WTC11 (cell line): ENCODE results near the gene MPI. TPM values are rescaled to one million over a fixed set of nuclear protein-coding genes. Genes with fewer than 3 reads are reported as not detected.
A peak's percentile ranks its signal among the peaks of the same experiment; 100 is the strongest.

ENCODE experiments used
- ATAC-seq: fragments of 200-7000 bp; cut with Tn5 transposase; 2 replicates; pipeline ENCODE4 v1.10.0; 2021; ENCODE audit warnings: mild to moderate bottlenecking, moderate library complexity
- Bru-seq: library from RNA; stranded (reverse); fragments of 400-500 nt; gene quantifications from one replicate; lab custom pipeline; 2021; lab: Mats Ljungman, UMichigan
- CTCF ChIA-PET: fragments of 300-600 bp; sonication (Branson Sonifier 250); formaldehyde crosslinking; loops from one replicate; lab custom pipeline; 2021; ENCODE audit warnings: antibody characterized with exemption; lab: Charles Lee
- POLR2A ChIA-PET: fragments of 350-600 bp; sonication (Branson Sonifier 250); formaldehyde crosslinking; loops from one replicate; lab custom pipeline; 2021; ENCODE audit warnings: antibody characterized with exemption; lab: Charles Lee
- DNase-seq: peaks from one replicate; pipeline ENCODE4 v3.0.0; 2021; ENCODE audit warnings: low spot score
- H3K27ac Mint-ChIP-seq: 2 replicates; pipeline ENCODE4 v1.8.0; 2021; ENCODE audit warnings: mixed read lengths
- H3K27me3 Mint-ChIP-seq: 2 replicates; pipeline ENCODE4 v1.8.0; 2021; ENCODE audit warnings: low read depth, mild to moderate bottlenecking, moderate library complexity, mixed read lengths
- H3K36me3 Mint-ChIP-seq: 2 replicates; pipeline ENCODE4 v1.8.0; 2021; ENCODE audit warnings: mixed read lengths
- H3K4me1 Mint-ChIP-seq: 2 replicates; pipeline ENCODE4 v1.8.0; 2022; ENCODE audit warnings: mixed read lengths
- H3K4me3 Mint-ChIP-seq: 2 replicates; pipeline ENCODE4 v1.8.0; 2021; ENCODE audit warnings: mild to moderate bottlenecking, moderate library complexity, mixed read lengths
- H3K9me3 Mint-ChIP-seq: 2 replicates; pipeline ENCODE4 v1.8.0; 2021; ENCODE audit warnings: mixed read lengths
- FOXP4 ChIP-seq: sonication (generic); formaldehyde crosslinking; IDR thresholded peaks from 2 replicates; pipeline ENCODE4 v1.8.0; 2022; ENCODE audit warnings: mild to moderate bottlenecking, missing genetic modification reagents
- GABPB1 ChIP-seq: sonication (generic); formaldehyde crosslinking; IDR thresholded peaks from 2 replicates; pipeline ENCODE4 v1.8.1; 2023; ENCODE audit warnings: mild to moderate bottlenecking, missing genetic modification reagents
- JUN ChIP-seq: sonication (generic); formaldehyde crosslinking; IDR thresholded peaks from 2 replicates; pipeline ENCODE4 v1.8.0; 2023; ENCODE audit warnings: mild to moderate bottlenecking, missing genetic modification reagents
- KAT7 ChIP-seq: sonication (generic); formaldehyde crosslinking; IDR thresholded peaks from 2 replicates; pipeline ENCODE4 v1.8.1; 2023; ENCODE audit warnings: missing genetic modification reagents, mild to moderate bottlenecking, borderline replicate concordance
- NR2C2 ChIP-seq: sonication (generic); formaldehyde crosslinking; IDR thresholded peaks from 2 replicates; pipeline ENCODE4 v1.8.0; 2022; ENCODE audit warnings: mild to moderate bottlenecking, missing genetic modification reagents
- NR3C1 ChIP-seq: sonication (generic); formaldehyde crosslinking; conservative IDR thresholded peaks from 2 replicates; pipeline ENCODE4 v1.8.1; 2023; ENCODE audit warnings: low read depth, mild to moderate bottlenecking, missing genetic modification reagents
- RORB ChIP-seq: fragments of 250-450 bp; sonication (Bioruptor Pico); IDR thresholded peaks from 2 replicates; pipeline ENCODE4 v1.9.0; 2021; ENCODE audit warnings: mild to moderate bottlenecking
- SMAD3 ChIP-seq: sonication (generic); formaldehyde crosslinking; IDR thresholded peaks from 2 replicates; pipeline ENCODE4 v1.8.0; 2022; ENCODE audit warnings: missing genetic modification reagents, mild to moderate bottlenecking, borderline replicate concordance
- SMAD4 ChIP-seq: sonication (generic); formaldehyde crosslinking; IDR thresholded peaks from 2 replicates; pipeline ENCODE4 v1.8.0; 2022; ENCODE audit warnings: mild to moderate bottlenecking, missing genetic modification reagents
- STAT6 ChIP-seq: sonication (generic); formaldehyde crosslinking; conservative IDR thresholded peaks from 2 replicates; pipeline ENCODE4 v1.8.1; 2023; ENCODE audit warnings: mild to moderate bottlenecking, low read depth, missing genetic modification reagents, moderate library complexity
- ZBTB21 ChIP-seq: sonication (generic); formaldehyde crosslinking; IDR thresholded peaks from 2 replicates; pipeline ENCODE4 v1.8.1; 2023; ENCODE audit warnings: mild to moderate bottlenecking, missing genetic modification reagents, borderline replicate concordance
- ZNF138 ChIP-seq: sonication (generic); formaldehyde crosslinking; conservative IDR thresholded peaks from 2 replicates; pipeline ENCODE4 v1.8.1; 2022; ENCODE audit warnings: mild to moderate bottlenecking, moderate library complexity, missing genetic modification reagents
- ZNF263 ChIP-seq: sonication (generic); formaldehyde crosslinking; IDR thresholded peaks from 2 replicates; pipeline ENCODE4 v1.8.1; 2022; ENCODE audit warnings: low read depth, mild to moderate bottlenecking, moderate library complexity, missing genetic modification reagents
- ZNF317 ChIP-seq: sonication (generic); formaldehyde crosslinking; IDR thresholded peaks from 2 replicates; pipeline ENCODE4 v1.8.1; 2023; ENCODE audit warnings: low read depth, mild to moderate bottlenecking, moderate library complexity, missing genetic modification reagents, borderline replicate concordance
- ZNF423 ChIP-seq: fragments of 250-450 bp; sonication (Bioruptor Pico); IDR thresholded peaks from 2 replicates; pipeline ENCODE4 v2.1.2; 2022; ENCODE audit warnings: mild to moderate bottlenecking, moderate library complexity
- ZNF425 ChIP-seq: fragments of 250-450 bp; sonication (Bioruptor Pico); conservative IDR thresholded peaks from 2 replicates; pipeline ENCODE4 v1.9.0; 2021; ENCODE audit warnings: mild to moderate bottlenecking
- long read RNA-seq, 3 experiments: library from RNA in 1 of 3; library from capped mRNA in 1 of 3; library from polyadenylated mRNA in 1 of 3; unstranded in 2 of 3; stranded (forward) in 1 of 3; transcript quantifications; one replicate each; pipeline ENCODE4 v2.0.0, GENCODE V29; 2021
- total RNA-seq: library from RNA; stranded (reverse); gene quantifications from 3 replicates; pipeline ENCODE4 v1.2.3, GENCODE V29; 2021
- TF ChIP-seq, protein P1 (sequence below): sonication (generic); formaldehyde crosslinking; IDR thresholded peaks from 2 replicates; pipeline ENCODE4 v1.8.1; 2023; ENCODE audit warnings: mild to moderate bottlenecking, missing genetic modification reagents, moderate library complexity
- TF ChIP-seq, protein P2 (sequence below): sonication (generic); formaldehyde crosslinking; IDR thresholded peaks from 2 replicates; pipeline ENCODE4 v1.8.1; 2023; ENCODE audit warnings: mild to moderate bottlenecking, missing genetic modification reagents
- TF ChIP-seq, protein P3 (sequence below): sonication (generic); formaldehyde crosslinking; IDR thresholded peaks from 2 replicates; pipeline ENCODE4 v1.8.1; 2023; ENCODE audit warnings: mild to moderate bottlenecking, missing genetic modification reagents
- TF ChIP-seq, protein P4 (sequence below): sonication (generic); formaldehyde crosslinking; IDR thresholded peaks from 2 replicates; pipeline ENCODE4 v1.8.1; 2022; ENCODE audit warnings: mild to moderate bottlenecking, missing genetic modification reagents, moderate library complexity, borderline replicate concordance

The MPI gene, protein sequence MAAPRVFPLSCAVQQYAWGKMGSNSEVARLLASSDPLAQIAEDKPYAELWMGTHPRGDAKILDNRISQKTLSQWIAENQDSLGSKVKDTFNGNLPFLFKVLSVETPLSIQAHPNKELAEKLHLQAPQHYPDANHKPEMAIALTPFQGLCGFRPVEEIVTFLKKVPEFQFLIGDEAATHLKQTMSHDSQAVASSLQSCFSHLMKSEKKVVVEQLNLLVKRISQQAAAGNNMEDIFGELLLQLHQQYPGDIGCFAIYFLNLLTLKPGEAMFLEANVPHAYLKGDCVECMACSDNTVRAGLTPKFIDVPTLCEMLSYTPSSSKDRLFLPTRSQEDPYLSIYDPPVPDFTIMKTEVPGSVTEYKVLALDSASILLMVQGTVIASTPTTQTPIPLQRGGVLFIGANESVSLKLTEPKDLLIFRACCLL
- total RNA-seq: 36.3 to 65.1 TPM (median 59.8 TPM) in 3 replicates
- percentile 70 among the genes with signal in this experiment for Bru-seq, nascent RNA
- long read RNA-seq, experiment 1, full-length matches to known transcripts: 76 of 104 reads
- long read RNA-seq, experiment 1, partial matches to known transcripts: 9 of 104 reads
- long read RNA-seq, experiment 1, other reads (novel, unspliced or antisense): 19 of 104 reads
- long read RNA-seq, experiment 2, full-length matches to known transcripts: 33 of 75 reads
- long read RNA-seq, experiment 2, partial matches to known transcripts: 35 of 75 reads
- long read RNA-seq, experiment 2, other reads (novel, unspliced or antisense): 7 of 75 reads
- long read RNA-seq, experiment 3, full-length matches to known transcripts: 37 of 48 reads
- long read RNA-seq, experiment 3, partial matches to known transcripts: 7 of 48 reads
- long read RNA-seq, experiment 3, other reads (novel, unspliced or antisense): 4 of 48 reads

DNA sequence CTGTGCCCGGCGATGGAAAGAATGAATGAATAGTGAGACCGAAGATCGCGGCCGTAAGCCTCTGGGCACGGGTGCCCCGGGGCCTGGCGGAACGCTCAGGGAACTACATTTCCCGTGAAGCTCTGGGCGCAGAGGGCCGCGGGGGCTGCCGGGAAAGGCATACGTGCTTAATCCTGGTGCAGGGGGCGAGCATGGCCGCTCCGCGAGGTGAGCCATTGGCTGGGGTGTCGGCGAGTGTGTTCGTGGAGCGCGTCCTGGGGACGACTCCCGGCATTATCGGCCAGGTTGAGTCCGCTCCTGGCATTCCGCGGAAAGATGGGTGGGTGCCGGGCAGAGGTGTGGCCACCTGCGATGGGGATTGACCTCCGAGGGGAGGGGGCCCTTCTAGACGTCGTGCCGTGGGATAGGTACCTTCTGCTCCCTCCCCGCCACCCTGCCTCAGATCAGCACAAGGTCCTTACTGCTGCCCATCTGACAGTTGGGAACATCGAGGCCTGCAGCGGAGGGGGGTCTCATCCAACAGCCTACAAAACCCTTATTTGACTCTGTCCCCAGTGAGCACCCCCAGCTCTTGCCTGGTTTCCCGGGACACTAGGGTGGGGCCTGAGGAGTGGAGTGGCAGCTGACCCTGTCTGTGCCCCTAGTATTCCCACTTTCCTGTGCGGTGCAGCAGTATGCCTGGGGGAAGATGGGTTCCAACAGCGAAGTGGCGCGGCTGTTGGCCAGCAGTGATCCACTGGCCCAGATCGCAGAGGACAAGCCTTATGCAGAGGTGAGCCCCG is at the start of gene MPI:
MPI (plus strand) TSS at position 160 of the 782 bp plus-strand sequence; CDS start at position 192, 32 bp downstream.
- peaks cover 22% of the 10 kb centered on the region for H3K4me1 Mint-ChIP-seq
- peak within 1 kb of the TSS; percentile 88 for H3K27ac Mint-ChIP-seq
- DNase-seq (peak; percentile 90), ATAC-seq (peak; percentile 93)
- H3K27me3 Mint-ChIP-seq: no peaks in the 10 kb centered on the region; the same call in 1 of the 2 replicates
- peaks cover 27% of the 10 kb centered on the region for H3K36me3 Mint-ChIP-seq
- peak within 1 kb of the TSS; percentile 91 for H3K4me3 Mint-ChIP-seq
- no peaks in the 10 kb centered on the region for H3K9me3 Mint-ChIP-seq
- POLR2A ChIA-PET: interaction anchor here (0.6 to 1.5 kb wide), 2 partner anchors 10 to 12 kb away, joined by 4 to 5 read pairs; no protein-coding TSS in a partner anchor
- CTCF ChIA-PET: interaction anchor here (1.0 to 4.3 kb wide), 9 partner anchors 12 to 269 kb away, joined by 3 to 45 read pairs (median 4); no protein-coding TSS in a partner anchor
- TF ChIP-seq, protein P1, sequence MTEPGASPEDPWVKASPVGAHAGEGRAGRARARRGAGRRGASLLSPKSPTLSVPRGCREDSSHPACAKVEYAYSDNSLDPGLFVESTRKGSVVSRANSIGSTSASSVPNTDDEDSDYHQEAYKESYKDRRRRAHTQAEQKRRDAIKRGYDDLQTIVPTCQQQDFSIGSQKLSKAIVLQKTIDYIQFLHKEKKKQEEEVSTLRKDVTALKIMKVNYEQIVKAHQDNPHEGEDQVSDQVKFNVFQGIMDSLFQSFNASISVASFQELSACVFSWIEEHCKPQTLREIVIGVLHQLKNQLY (CRISPR knock-in tag): no peak
- peak; percentile 73; the same call in 1 of the 2 replicates for TF ChIP-seq ZBTB21 (CRISPR knock-in tag)
- no peak for TF ChIP-seq NR2C2
- TF ChIP-seq SMAD3 (CRISPR knock-in tag): peak; percentile 38; the same call in 1 of the 2 replicates
- no peak for TF ChIP-seq JUN
- TF ChIP-seq ZNF317: no peak
- TF ChIP-seq ZNF423 (CRISPR knock-in tag): no peak
- TF ChIP-seq, protein P2, sequence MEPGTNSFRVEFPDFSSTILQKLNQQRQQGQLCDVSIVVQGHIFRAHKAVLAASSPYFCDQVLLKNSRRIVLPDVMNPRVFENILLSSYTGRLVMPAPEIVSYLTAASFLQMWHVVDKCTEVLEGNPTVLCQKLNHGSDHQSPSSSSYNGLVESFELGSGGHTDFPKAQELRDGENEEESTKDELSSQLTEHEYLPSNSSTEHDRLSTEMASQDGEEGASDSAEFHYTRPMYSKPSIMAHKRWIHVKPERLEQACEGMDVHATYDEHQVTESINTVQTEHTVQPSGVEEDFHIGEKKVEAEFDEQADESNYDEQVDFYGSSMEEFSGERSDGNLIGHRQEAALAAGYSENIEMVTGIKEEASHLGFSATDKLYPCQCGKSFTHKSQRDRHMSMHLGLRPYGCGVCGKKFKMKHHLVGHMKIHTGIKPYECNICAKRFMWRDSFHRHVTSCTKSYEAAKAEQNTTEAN (CRISPR knock-in tag): 0 out of 2 replicates have a peak, but pooled peaks have one; percentile 38
- 0 out of 2 replicates have a peak, but pooled peaks have one; percentile 78 for TF ChIP-seq KAT7 (CRISPR knock-in tag)
- TF ChIP-seq ZNF425: no peak
- peak; percentile 58; the same call in 1 of the 2 replicates for TF ChIP-seq GABPB1
- TF ChIP-seq, protein P3, sequence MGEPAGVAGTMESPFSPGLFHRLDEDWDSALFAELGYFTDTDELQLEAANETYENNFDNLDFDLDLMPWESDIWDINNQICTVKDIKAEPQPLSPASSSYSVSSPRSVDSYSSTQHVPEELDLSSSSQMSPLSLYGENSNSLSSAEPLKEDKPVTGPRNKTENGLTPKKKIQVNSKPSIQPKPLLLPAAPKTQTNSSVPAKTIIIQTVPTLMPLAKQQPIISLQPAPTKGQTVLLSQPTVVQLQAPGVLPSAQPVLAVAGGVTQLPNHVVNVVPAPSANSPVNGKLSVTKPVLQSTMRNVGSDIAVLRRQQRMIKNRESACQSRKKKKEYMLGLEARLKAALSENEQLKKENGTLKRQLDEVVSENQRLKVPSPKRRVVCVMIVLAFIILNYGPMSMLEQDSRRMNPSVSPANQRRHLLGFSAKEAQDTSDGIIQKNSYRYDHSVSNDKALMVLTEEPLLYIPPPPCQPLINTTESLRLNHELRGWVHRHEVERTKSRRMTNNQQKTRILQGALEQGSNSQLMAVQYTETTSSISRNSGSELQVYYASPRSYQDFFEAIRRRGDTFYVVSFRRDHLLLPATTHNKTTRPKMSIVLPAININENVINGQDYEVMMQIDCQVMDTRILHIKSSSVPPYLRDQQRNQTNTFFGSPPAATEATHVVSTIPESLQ (CRISPR knock-in tag): no peak
- no peak for TF ChIP-seq ZNF263 (CRISPR knock-in tag)
- TF ChIP-seq, protein P4, sequence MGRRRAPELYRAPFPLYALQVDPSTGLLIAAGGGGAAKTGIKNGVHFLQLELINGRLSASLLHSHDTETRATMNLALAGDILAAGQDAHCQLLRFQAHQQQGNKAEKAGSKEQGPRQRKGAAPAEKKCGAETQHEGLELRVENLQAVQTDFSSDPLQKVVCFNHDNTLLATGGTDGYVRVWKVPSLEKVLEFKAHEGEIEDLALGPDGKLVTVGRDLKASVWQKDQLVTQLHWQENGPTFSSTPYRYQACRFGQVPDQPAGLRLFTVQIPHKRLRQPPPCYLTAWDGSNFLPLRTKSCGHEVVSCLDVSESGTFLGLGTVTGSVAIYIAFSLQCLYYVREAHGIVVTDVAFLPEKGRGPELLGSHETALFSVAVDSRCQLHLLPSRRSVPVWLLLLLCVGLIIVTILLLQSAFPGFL (CRISPR knock-in tag): no peak; the same call in none of the 2 replicates
- no peak for TF ChIP-seq STAT6 (CRISPR knock-in tag)
- TF ChIP-seq ZNF138: no peak
- no peak for TF ChIP-seq RORB (CRISPR knock-in tag)
- TF ChIP-seq SMAD4 (CRISPR knock-in tag): no peak
- no peak for TF ChIP-seq NR3C1 (CRISPR knock-in tag)
- TF ChIP-seq FOXP4 (CRISPR knock-in tag): 0 out of 2 replicates have a peak, but pooled peaks have one; percentile 71
